D721Med (cell line): ENCODE results near the gene DCUN1D1.

Experiments
- DNase-seq: peaks from one replicate; pipeline ENCODE4 v3.0.0; 2011; ENCODE audit warnings: low spot score; ENCODE audit not compliant: insufficient read length
- FAIRE-seq: peaks from 2 replicates; lab custom pipeline; 2011; peaks lifted over from hg19 to GRCh38; lab: Jason Lieb, UNC
- TF ChIP-seq, protein P1 (sequence below): IDR thresholded peaks from 2 replicates; pipeline ENCODE4 v1.5.1; 2012; ENCODE audit warnings: mild to moderate bottlenecking, control low read depth; ENCODE audit not compliant: insufficient read depth; ENCODE audit errors: missing control alignments

The DCUN1D1 gene

DNA sequence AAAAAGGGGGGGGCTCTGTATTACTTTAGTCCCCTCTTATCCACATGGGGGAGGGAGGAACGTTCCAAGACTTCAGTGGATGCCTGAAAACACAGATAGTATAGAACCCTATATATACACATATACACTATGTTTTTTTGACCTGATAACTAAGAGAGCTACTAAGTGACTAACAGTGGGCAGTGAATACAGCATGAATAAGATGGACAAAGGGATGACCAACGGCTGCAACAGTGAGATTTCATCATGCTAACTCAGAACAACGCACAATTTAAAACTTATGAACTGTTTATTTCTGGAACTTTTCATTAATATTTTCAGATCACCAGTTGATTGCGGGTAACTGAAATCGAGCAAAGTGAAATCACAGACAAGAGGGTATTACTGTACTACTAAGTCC is 7.3 kb downstream of the DCUN1D1 start:
- DNase-seq (no peak), FAIRE-seq (no peak)
- TF ChIP-seq, protein P1, sequence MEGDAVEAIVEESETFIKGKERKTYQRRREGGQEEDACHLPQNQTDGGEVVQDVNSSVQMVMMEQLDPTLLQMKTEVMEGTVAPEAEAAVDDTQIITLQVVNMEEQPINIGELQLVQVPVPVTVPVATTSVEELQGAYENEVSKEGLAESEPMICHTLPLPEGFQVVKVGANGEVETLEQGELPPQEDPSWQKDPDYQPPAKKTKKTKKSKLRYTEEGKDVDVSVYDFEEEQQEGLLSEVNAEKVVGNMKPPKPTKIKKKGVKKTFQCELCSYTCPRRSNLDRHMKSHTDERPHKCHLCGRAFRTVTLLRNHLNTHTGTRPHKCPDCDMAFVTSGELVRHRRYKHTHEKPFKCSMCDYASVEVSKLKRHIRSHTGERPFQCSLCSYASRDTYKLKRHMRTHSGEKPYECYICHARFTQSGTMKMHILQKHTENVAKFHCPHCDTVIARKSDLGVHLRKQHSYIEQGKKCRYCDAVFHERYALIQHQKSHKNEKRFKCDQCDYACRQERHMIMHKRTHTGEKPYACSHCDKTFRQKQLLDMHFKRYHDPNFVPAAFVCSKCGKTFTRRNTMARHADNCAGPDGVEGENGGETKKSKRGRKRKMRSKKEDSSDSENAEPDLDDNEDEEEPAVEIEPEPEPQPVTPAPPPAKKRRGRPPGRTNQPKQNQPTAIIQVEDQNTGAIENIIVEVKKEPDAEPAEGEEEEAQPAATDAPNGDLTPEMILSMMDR: no peak

DNA sequence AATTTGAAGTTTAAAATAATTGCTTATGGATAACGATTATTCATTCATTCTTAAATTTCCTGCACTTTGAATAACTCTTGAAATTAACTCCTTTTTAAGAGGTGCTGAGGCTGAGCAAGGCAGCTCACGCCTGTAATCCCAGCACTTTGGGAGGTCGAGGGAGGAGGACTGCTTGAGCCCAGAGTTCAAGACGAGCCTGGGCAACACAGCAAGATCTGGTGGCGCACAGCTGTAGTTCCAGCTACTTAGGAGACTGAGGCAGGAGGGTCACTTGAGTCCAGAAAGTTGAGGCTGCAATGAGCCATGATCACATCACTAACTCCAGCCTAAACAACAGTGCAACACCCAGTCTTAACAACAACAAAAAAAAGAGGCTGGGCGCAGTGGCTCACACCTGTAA is 8.0 kb downstream of the DCUN1D1 start:
- FAIRE-seq: no peak
- no peak for DNase-seq
- TF ChIP-seq, protein P1: no peak

- DNase-seq (no peak), FAIRE-seq (no peak)
Measured at GRCh38 chr3:182971637-182972036, 8.7 kb downstream of the DCUN1D1 start.

DNA sequence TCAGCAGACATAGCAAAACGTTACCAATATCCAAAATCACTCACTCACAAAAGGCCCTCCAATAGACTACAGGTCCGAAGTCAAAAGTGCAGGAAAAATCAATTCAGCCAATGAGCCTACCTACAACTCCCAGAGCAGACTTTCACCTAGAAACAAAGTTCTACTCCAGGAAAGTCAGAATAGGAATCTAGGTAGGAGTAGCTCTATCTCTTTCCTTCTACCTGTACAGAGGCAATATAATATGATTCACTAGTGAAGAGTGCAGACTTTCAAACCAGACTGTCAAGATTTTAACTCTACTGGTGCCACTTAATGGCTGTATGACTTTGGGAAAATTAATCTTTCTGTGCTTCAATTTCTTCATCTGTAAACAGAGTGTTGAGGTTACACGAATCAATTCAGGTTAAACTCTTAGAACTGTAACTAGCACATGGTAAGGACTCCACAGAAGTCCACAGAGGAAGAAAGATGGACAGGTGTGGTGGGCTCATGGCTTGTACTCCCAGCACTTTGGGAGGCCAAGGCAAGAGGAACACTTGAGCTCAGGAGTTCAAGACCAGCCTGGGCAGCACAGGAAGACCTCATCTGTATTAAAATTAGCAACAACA is 9.4 kb downstream of the DCUN1D1 start:
- TF ChIP-seq, protein P1: no peak
- no peak for DNase-seq
- no peak for FAIRE-seq

More at GRCh38 chr3:182971637-182972036, 8.7 kb downstream of the DCUN1D1 start:
- TF ChIP-seq, protein P1: no peak

GRCh38 chr3:182969853-182970252 is 10.5 kb downstream of the DCUN1D1 start:
- no peak for DNase-seq
- no peak for FAIRE-seq
- TF ChIP-seq, protein P1: no peak

- TF ChIP-seq, protein P1: no peak
- FAIRE-seq (no peak), DNase-seq (no peak)
Measured at GRCh38 chr3:182969277-182969676, 11.1 kb downstream of the DCUN1D1 start.
